ENCODE results near the gene NR1H4. TPM values are rescaled to one million over a fixed set of nuclear protein-coding genes. Genes with fewer than 3 reads are reported as not detected.

NR1H4 gene
- total and polyA plus RNA-seq, 2 of the 8 experiments (the other 6 are each of a cell fraction or from before 2014, with no cell fraction given): not detected

GRCh38 chr12:100461330-100461973 is 12.2 kb upstream of the NR1H4 start (continued):
- TF ChIP-seq, protein P1, sequence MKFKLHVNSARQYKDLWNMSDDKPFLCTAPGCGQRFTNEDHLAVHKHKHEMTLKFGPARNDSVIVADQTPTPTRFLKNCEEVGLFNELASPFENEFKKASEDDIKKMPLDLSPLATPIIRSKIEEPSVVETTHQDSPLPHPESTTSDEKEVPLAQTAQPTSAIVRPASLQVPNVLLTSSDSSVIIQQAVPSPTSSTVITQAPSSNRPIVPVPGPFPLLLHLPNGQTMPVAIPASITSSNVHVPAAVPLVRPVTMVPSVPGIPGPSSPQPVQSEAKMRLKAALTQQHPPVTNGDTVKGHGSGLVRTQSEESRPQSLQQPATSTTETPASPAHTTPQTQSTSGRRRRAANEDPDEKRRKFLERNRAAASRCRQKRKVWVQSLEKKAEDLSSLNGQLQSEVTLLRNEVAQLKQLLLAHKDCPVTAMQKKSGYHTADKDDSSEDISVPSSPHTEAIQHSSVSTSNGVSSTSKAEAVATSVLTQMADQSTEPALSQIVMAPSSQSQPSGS (IDR thresholded peaks at IDR 0.05; ENCODE audit: low read length): no peak
- no peak for TF ChIP-seq KDM1A (IDR thresholded peaks at IDR 0.05; ENCODE audit: borderline replicate concordance, low read length)
- TF ChIP-seq POLR2A (IDR thresholded peaks at IDR 0.05; ENCODE audit: control extremely low read depth in 1 of 2, low read depth in 2 of 2, low read length in 2 of 2): no peak

Measured in H1 (cell line).